ENCODE data around the gene FOXN3.

DNA sequence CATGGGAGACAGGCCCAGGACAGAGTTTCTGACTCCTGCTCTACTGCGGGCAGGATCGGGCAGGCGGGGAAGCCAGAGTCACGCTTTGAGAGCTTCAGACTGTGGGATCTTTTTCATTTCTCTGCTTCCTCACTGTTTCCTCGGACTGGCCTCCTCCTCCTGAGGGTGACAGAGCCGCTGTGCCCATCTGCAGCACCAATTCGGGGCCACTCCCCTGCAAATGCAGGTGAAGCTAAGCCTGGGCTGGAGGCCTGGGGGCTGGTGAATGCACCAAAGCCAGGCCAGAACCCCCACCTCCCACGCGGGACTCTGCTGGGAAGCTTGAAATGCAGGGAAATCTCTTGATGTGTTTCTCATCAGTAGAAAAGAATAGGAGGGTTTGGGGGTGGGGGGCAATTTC, 77.5 kb downstream of the FOXN3 start:
- TF ChIP-seq, protein P1, sequence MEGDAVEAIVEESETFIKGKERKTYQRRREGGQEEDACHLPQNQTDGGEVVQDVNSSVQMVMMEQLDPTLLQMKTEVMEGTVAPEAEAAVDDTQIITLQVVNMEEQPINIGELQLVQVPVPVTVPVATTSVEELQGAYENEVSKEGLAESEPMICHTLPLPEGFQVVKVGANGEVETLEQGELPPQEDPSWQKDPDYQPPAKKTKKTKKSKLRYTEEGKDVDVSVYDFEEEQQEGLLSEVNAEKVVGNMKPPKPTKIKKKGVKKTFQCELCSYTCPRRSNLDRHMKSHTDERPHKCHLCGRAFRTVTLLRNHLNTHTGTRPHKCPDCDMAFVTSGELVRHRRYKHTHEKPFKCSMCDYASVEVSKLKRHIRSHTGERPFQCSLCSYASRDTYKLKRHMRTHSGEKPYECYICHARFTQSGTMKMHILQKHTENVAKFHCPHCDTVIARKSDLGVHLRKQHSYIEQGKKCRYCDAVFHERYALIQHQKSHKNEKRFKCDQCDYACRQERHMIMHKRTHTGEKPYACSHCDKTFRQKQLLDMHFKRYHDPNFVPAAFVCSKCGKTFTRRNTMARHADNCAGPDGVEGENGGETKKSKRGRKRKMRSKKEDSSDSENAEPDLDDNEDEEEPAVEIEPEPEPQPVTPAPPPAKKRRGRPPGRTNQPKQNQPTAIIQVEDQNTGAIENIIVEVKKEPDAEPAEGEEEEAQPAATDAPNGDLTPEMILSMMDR (optimal IDR thresholded peaks at IDR 0.05 in 1 of 3, IDR thresholded peaks at IDR 0.05 in 1 of 3, conservative IDR thresholded peaks at IDR 0.05 in 1 of 3; ENCODE audit: extremely low read depth in 1 of 3, insufficient read depth in 2 of 3, low read length in 3 of 3), result no peak
- no peak for TF ChIP-seq EZH2 (IDR thresholded peaks at IDR 0.05; ENCODE audit: low read length)
